GM20000 (cell line): Measurements from ENCODE around the gene ADK.

Experiments
- DNase-seq: peaks from one replicate; pipeline ENCODE4 v3.0.0; 2012; ENCODE audit warnings: low spot score
- CTCF ChIP-seq: IDR thresholded peaks from 2 replicates; pipeline ENCODE4 v1.5.1; 2012; ENCODE audit warnings: mild to moderate bottlenecking, control low read depth; ENCODE audit errors: extremely low read depth, missing control alignments

ADK gene

GRCh38 chr10:74662635-74663034, 511.6 kb downstream of the ADK start:
- DNase-seq = no peak
- no peak for TF ChIP-seq CTCF

- DNase-seq = no peak
- TF ChIP-seq CTCF = no peak
Measured at GRCh38 chr10:74669210-74669609, 518.2 kb downstream of the ADK start.

GRCh38 chr10:74671716-74672115, 520.7 kb downstream of the ADK start:
- DNase-seq = no peak
- no peak for TF ChIP-seq CTCF

GRCh38 chr10:74672430-74673165, 521.6 kb downstream of the ADK start:
- no peak for DNase-seq
- no peak for TF ChIP-seq CTCF

- peak; percentile 19 for DNase-seq
- TF ChIP-seq CTCF = no peak
Measured at GRCh38 chr10:74674927-74675326, 523.9 kb downstream of the ADK start.

- DNase-seq = no peak
- TF ChIP-seq CTCF = no peak
Measured at GRCh38 chr10:74675484-74675883, 524.5 kb downstream of the ADK start.

- no peak for TF ChIP-seq CTCF
- peak; percentile 54 for DNase-seq
Measured at GRCh38 chr10:74677951-74678350, 526.9 kb downstream of the ADK start.
